ENCODE measurements around the gene CEACAM19. TPM values are rescaled to one million over a fixed set of nuclear protein-coding genes. Genes with fewer than 3 reads are reported as not detected.
"Not testable (repeated sequence)": the region's sequence is repeated elsewhere in the genome, so short reads cannot be mapped to it uniquely, and the experiment has no call there.

The CEACAM19 gene
- total RNA-seq, 1 experiment from 2014 or later = 0.59 TPM

DNA sequence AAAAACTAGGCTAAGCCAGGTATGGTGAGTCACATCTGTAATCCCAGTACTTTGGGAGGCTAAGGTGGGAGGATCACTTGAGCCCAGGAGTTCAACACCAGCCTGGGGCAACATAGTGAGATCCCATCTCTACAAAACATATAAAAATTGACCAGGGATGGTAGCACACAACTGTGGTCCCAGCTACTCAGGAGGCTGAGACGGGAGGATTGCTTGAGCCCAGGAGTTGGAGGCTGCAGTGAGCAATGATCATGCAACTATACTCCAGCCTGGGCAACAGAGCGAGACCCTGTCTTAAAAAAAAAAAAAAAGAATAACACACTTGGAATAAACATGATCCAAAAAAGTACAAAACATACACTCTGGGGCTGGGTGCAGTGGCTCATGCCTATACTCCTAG lies 1.3 kb upstream of the CEACAM19 start:
- not testable (repeated sequence) for DNase-seq (ENCODE audit: extremely low read depth, low read depth)

DNA sequence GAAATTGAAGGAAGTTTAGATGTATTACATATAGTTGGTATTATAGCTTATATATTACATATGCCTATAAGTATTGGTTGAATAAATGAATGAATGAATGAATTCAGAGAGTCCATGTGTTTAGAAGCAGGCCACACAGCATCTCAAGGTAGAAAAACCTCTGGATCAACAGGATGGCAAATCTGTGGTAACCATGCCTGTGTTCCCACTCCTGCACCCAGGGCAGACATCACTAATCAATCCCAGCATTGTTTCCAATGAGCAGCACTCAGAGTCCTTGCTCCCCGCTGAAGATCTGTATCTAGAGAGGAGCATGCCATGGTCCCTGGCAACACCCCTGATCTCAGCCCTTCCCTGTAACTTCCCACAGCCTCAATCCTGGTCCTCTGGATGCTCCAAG lies 944 bp downstream of the CEACAM19 start:
- no peak for DNase-seq (ENCODE audit: extremely low read depth, low read depth)

- no peak for DNase-seq (ENCODE audit: extremely low read depth, low read depth)
These were observed 2.2 kb downstream of the CEACAM19 start for GRCh38 chr19:44673510-44673909.

DNA sequence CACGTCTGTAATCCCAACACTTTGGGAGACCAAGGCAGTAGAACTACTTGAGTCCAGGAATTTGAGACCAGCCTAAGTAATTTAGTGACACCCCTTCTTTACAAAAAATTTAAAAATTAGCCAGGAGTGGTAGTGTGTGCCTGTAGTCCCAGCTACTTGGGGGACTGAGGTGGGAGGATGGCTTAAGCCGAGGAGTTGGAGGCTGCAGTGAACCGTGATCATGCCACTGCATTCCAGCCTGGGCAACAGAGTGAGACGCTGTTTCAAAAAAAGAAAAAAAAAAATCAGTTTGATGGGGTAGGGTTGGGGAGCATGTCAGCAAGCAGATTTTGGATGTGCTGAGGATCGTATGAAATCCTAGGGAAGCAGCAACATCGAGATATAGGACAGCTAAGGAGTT lies 4.2 kb downstream of the CEACAM19 start:
- no peak for DNase-seq (ENCODE audit: extremely low read depth, low read depth)

DNA sequence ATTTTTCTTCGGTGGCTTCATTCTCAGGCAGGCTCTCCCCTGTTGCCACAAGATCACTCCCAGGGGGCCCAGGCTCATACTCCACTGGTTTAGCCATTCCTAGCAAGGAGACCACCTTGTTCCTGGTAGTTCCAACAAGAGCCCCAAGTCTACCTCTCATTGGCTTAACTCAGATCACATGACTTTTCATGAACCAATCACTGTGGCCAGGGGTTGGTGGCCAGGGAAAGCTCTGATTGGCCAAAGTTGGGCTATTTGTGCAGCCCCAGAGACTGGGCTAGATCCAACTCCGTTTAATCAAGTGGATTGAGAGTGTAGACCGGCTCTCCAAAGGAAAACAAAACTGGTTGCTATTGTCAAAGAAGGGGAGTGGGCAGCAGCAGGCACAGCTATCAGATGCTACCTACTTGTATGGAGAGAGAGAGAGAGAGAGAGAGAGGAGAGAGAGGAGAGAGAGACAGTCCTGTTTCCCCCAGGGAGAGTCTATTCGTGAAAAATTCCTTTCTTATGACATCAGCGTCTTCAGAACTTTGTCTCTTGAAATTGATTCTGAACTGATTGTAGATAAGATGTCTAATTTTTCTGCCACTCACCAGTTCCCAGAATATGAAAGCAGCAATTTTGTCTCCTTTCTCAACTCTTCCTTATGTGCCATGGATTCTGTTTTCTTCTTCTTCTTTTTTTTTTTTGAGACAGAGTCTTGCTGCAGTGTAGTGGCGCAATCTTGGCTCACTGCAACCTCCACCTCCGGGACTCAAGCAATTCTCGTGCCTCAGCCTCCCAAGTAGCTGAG lies 5.9 kb downstream of the CEACAM19 start:
- DNase-seq (ENCODE audit: extremely low read depth, low read depth) = peak; percentile 52

DNA sequence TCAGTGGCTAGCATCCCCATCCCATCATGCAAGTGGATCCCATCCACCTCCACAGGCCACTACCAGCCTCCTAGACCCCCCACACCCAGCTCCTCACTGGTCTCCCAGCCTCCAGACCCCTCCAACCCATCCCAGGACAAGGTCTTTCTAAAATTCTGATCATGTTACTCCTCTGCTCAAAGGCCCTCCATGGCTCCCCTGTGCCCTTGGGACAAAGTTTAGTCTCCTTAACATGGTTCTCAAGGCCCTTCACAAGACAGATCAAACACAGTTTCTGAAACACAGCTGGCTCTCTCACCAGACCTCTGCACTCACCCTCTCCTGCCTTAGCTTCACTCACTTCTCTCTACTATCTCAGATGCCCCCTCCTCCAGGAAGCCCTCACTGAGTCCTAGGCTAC lies 9.3 kb downstream of the CEACAM19 start:
- no peak for DNase-seq (ENCODE audit: extremely low read depth, low read depth)

DNA sequence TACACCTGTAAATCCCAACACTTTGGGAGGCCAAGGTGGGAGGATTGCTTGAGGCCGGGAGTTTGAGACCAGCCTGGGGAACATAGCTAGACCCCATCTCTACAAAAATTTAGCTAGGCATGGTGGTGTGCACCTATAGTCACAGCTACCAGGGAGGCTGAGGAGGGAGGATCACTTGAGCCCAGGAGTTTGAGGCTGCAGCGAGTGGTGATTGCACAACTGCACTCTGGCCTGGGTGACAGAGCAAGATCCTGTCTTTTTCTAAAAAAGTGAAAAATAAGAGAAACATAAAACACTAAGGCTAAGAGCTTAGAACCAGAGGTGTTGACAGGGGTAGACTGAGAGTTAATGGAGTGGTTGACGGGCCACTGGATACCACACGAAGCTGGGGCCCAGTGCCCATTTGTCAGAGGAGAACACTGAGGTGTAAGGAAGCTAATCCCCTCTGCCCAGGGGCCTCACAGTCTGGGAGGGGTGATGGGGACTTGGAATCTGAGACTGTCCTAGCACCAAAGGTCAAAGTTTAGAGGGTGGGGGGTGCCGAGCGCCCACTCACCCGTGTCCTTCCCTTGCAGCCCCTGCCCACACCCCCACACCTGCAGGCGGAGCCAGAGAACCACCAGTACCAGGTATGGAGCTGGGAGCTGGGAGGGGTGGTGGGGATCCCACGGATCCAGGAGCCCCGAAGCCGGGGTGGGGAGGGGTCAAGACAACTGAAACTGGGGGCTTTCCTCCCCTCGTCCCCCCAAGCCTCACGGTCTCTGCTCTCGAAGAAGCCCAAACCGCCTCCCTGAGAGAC lies 10.9 kb downstream of the CEACAM19 start:
- DNase-seq (ENCODE audit: extremely low read depth, low read depth) = no peak

DNA sequence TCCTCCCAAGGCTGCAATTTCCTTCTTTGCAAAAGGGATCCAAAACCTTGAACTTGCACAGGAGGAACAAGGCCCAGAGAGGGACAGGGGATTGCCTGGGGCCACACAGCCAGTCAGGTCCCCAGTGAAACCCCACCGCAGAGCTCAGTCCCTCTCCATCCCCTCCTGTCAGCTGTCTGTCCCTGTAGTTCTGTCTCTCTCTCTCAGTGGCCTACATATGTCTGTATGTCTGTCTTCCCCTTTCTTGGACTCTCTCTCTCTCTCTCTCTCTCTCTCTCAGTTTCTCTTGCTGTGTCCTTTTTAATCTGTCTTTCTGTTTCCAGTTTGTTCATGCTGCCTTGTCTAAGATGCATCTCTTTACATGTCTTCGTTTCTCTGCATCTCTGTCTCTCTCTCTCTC lies 11.5 kb downstream of the CEACAM19 start:
- no peak for DNase-seq (ENCODE audit: extremely low read depth, low read depth)

DNA sequence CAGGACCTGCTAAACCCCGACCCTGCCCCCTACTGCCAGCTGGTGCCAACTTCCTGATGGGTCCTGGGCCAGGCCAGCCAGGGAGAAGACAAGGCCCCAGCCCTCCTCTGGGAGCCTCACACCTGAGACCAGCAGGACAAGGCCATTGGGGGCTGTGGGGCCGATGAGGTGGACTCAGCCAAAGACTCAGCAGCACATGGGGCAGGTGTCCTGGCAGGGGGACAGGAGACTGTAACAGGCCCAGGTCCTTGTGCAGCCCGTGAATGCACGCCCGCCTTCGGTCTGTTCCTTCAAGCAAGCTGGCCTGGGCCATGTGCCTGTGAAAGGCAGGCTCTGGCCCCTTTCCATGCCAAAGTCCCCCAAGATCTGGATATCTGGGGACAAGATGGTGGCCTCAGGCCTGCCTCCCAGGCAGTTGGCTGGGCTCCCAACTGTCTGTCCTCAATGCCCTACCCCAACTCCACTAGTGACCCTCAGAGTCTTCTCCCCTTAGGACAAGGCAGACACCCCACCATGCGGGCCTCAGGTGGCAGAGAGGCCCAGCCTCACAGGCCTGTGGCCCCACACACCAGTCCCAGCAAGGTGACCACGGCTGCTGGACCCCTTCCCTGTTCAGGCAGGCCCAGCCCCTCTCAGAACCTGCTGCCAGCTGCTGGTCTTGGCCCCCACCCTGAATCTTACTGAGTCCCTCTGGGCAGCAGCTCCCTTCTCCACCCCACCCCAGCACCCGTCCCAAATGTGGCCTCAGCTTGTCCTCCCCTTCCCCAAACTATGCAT lies 12.3 kb downstream of the CEACAM19 start:
- no peak for DNase-seq (ENCODE audit: extremely low read depth, low read depth)

GRCh38 chr19:44684396-44684795 lies 13.1 kb downstream of the CEACAM19 start:
- not testable (repeated sequence) for DNase-seq (ENCODE audit: extremely low read depth, low read depth)

GRCh38 chr19:44684892-44685863 lies 13.9 kb downstream of the CEACAM19 start:
- peak; percentile 88 for DNase-seq (ENCODE audit: extremely low read depth, low read depth)

GRCh38 chr19:44685877-44686276 lies 14.6 kb downstream of the CEACAM19 start:
- DNase-seq (ENCODE audit: extremely low read depth, low read depth) = no peak

DNA sequence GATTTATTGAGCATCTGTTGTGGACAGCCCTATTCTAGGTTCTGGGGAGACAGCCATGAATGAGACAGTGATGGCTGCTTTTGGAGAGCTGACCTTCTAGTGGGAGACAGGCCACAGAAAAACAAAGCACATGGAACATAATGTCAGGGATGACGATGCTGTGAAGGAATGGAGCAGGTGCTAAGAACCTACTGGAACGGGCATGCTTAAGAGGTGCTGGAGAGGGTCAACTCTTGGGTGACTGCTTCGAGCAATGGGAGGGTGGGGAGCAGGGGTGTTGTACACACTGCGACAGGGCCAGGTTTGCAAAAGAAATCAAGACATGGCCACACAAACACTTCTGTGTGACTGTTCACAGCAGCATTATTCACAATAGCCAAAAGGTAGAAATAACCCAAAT lies 15.6 kb downstream of the CEACAM19 start:
- DNase-seq (ENCODE audit: extremely low read depth, low read depth) = no peak

GRCh38 chr19:44687888-44688287 lies 16.6 kb downstream of the CEACAM19 start:
- no peak for DNase-seq (ENCODE audit: extremely low read depth, low read depth)

GRCh38 chr19:44689290-44690130 lies 18.2 kb downstream of the CEACAM19 start:
- peak; percentile 41 for DNase-seq (ENCODE audit: extremely low read depth, low read depth)

GRCh38 chr19:44690131-44690440 lies 18.8 kb downstream of the CEACAM19 start:
- no peak for DNase-seq (ENCODE audit: extremely low read depth, low read depth)

DNA sequence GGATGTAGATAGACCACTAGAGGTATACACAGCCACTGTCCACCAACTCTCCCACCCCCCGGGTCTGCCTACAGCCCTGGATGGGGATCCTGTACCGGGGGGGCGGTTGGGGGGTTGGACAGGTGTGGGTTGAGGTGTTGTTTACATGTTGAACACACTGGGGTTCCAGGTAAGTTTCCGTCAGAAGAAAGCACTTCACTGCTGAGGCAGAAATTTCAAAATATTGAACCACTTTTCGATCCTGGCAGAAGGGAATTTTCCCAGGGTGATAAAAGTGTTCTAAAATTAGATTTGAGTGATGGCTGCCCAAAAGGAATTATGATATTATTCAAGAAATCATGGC lies 21.1 kb downstream of the CEACAM19 start:
- DNase-seq (ENCODE audit: extremely low read depth, low read depth) = no peak

- DNase-seq (ENCODE audit: extremely low read depth, low read depth) = no peak
These were observed 22.9 kb downstream of the CEACAM19 start for GRCh38 chr19:44694184-44694579.

DNA sequence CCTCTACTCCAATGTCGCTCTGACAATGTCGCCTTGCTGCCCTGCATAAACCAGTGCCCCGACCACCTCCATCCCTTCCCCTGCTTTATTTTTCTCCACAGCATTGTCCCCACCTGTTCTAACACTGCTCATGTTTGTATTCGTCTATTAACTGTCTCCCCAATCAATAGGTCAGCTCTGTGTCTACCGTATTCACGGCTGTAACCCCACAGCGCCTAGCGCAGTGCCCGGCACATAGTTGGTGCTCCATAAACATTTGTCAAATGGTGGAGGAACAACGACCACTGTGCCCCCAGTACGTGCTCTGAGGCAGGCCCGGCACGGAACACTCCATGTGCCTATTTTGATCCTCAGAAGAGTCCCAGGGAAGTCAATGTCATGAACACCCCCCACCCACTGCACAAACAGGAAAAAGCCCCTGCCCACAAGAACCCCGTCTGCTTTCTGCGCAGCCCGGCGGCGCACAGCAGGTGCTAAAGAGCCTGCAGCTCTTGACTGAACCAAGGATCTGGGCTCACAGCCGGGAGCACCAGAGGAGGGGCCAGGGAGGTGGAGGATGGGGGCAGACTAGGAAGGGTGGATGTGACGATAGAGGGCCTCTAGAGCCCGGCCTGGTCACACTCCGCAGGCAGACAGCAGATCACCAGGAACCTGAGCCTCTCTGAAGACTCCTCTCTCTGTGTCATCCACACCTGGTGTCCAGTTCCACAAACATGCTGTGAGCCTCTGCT lies 25.8 kb downstream of the CEACAM19 start:
- DNase-seq (ENCODE audit: extremely low read depth, low read depth) = no peak

Measured in NCI-H460 (cell line).